Bronchial epithelial cell (primary cell): ENCODE results near the gene STOM. TPM values are rescaled to one million over a fixed set of nuclear protein-coding genes. Genes with fewer than 3 reads are reported as not detected.

ENCODE experiments used
- DNase-seq: peaks from one replicate; pipeline ENCODE4 v3.0.0-alpha.2; 2010; ENCODE audit warnings: low read depth
- FAIRE-seq: peaks from 2 replicates; lab custom pipeline; 2011; peaks lifted over from hg19 to GRCh38; lab: Jason Lieb, UNC
- H3K27me3 ChIP-seq: 2 replicates; pipeline ENCODE4 v1.5.1; 2011; ENCODE audit warnings: low read length; ENCODE audit not compliant: control insufficient read depth, insufficient read depth
- H3K36me3 ChIP-seq: 2 replicates; pipeline ENCODE4 v1.5.1; 2011; ENCODE audit warnings: low read length; ENCODE audit not compliant: control insufficient read depth, insufficient read depth
- H3K4me3 ChIP-seq: 2 replicates; pipeline ENCODE4 v1.5.1; 2011; ENCODE audit warnings: mild to moderate bottlenecking, low read depth, low read length, control low read depth
- total RNA-seq: library from RNA; depleted of rRNA; stranded (reverse); fragments of >200 nt; gene quantifications from 2 replicates; pipeline ENCODE4 v1.2.1, GENCODE V29; 2014
- TF ChIP-seq, protein P1 (sequence below): IDR thresholded peaks from 2 replicates; pipeline ENCODE4 v1.5.1; 2011; ENCODE audit warnings: mild to moderate bottlenecking, moderate library complexity, low read length, control low read depth, inconsistent platforms; ENCODE audit not compliant: insufficient read depth, severe bottlenecking

Gene STOM
- total RNA-seq, 1 donor from 2014 or later: 356 TPM

DNA sequence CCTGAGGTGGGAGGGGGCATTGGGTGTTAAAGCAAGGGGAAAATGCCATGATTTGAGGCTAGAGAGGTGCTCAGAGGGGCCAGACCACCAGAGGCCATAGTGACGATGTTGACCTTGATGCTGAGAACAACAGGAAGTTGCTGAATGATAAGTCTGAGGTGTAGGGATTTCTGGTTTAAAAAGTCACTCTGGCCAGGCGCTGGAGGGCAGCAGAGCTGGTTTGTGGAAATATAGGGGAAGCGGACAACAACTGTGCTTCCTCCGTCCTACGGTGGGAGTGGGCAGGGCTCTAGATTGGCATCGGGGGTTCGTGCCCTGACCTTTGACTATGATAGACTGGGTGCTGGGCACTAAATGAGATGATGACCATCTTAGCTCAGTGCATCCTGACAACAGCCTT lies 44.7 kb downstream of the STOM start:
- DNase-seq (no peak), FAIRE-seq (no peak)
- peaks cover 33% of the 10 kb centered on the region for H3K36me3 ChIP-seq
- TF ChIP-seq, protein P1, sequence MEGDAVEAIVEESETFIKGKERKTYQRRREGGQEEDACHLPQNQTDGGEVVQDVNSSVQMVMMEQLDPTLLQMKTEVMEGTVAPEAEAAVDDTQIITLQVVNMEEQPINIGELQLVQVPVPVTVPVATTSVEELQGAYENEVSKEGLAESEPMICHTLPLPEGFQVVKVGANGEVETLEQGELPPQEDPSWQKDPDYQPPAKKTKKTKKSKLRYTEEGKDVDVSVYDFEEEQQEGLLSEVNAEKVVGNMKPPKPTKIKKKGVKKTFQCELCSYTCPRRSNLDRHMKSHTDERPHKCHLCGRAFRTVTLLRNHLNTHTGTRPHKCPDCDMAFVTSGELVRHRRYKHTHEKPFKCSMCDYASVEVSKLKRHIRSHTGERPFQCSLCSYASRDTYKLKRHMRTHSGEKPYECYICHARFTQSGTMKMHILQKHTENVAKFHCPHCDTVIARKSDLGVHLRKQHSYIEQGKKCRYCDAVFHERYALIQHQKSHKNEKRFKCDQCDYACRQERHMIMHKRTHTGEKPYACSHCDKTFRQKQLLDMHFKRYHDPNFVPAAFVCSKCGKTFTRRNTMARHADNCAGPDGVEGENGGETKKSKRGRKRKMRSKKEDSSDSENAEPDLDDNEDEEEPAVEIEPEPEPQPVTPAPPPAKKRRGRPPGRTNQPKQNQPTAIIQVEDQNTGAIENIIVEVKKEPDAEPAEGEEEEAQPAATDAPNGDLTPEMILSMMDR: no peak
- H3K27me3 ChIP-seq: no peaks in the 10 kb centered on the region
- no peak overlapping the region for H3K4me3 ChIP-seq

DNA sequence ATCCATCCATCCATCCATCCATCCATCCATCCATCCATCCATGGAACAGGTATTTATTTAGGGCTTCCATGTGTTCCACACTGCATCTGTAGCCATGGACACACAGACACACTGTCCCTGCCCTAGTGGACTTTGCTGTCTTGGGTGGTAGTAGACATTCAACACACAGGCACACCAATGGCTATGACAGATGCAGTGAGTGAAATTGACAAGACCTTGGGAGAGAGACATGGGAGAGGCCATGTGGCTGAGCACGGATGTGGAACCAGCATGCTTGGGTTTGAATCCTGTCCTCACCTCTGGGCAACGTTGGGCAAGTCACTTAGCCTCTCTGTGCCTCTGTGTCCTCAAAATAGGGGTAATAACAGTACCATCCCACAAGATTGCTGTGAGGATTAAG lies 45.3 kb downstream of the STOM start:
- H3K36me3 ChIP-seq: peaks cover 33% of the 10 kb centered on the region
- TF ChIP-seq, protein P1: no peak
- H3K27me3 ChIP-seq: no peaks in the 10 kb centered on the region
- FAIRE-seq (no peak), DNase-seq (no peak)
- H3K4me3 ChIP-seq: no peak overlapping the region

DNA sequence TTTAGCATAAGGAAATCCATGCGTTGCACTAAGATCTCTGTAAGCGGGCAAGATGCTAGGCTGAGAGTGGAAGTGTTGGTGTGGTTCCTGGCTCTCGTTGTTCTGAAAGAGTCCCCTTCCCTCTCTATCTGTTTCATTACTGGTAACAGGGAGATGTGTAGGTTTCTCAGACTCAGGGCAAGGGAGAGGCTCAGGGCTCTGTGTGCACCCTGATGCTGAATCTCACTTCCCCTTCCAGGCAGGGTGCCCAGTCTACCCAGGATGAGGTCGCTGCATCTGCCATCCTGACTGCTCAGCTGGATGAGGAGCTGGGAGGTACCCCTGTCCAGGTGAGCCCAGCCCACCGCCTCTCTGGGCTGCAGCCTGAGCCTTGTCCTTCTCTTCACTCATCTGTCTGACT lies 45.7 kb downstream of the STOM start:
- DNase-seq (no peak), FAIRE-seq (no peak)
- TF ChIP-seq, protein P1: no peak
- H3K4me3 ChIP-seq: no peak overlapping the region
- H3K27me3 ChIP-seq: no peaks in the 10 kb centered on the region
- peaks cover 29% of the 10 kb centered on the region for H3K36me3 ChIP-seq

DNA sequence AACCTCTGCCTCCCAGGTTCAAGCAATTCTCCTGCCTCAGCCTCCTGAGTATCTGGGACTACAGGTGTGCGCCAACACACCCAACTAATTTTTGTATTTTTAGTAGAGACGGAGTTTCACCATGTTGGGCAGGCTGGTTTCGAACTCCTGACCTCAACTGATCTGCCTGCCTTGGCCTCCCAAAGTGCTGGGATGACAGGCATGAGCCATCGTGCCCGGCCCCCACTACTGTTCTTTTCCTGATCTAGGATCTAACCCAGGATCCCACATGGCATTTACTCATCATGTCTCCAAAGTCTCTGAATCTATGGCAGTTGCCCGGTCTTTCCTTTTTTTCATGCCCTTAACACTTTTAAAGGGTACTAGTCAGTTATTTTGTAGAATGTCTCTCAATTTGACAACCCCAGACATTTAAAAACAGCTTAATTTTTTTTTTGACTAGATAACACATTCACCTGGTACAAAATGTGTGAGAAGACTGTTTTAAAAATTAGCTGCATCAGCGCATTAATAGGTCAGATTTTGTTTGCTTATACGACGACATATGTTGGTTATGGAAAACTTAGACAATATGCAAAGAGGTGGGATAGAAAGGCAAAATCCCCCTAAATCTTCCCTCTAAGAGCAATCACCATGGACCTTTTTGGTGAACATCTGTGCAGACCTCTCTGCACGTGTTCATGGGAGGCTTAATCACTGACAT lies 46.5 kb downstream of the STOM start:
- DNase-seq (no peak), FAIRE-seq (no peak)
- Histone ChIP-seq H3K36me3 (peaks cover 25% of the 10 kb centered on the region), H3K4me3 (no peak overlapping the region), H3K27me3 (no peaks in the 10 kb centered on the region)
- TF ChIP-seq, protein P1: no peak

DNA sequence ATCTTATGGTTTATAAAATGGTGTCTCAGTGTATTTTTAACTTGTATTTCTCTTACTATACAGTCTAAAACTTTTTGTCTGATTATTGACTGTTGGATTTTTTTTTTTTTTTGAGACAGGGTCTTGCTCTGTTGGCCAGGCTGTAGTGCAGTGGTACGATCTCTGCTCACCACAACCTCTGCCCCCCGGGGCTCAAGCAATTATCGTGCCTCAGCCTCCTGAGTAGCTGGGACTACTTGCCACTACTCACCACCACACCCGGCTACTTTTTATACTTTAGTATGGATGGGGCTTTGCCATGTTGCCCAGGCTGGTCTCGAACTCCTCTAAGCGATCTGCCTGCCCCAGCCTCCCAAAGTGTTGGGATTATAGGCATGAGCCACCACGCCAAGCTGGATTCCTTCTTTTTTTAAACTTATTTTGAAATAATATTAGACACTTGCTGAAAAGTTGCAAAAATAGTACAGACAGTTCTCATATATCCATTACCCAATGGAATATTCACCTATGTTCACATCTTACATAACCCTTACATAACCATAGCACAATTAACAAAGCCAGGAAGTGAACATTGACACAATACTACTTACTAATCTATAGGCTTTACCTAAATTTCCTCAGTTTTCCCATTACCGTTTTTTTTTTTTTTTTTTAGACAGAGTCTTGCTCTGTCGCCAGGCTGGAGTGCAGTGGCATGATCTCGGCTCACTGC lies 47.2 kb downstream of the STOM start:
- H3K4me3 ChIP-seq: no peak overlapping the region
- H3K36me3 ChIP-seq: peaks cover 25% of the 10 kb centered on the region
- DNase-seq: no peak
- no peak for FAIRE-seq
- no peaks in the 10 kb centered on the region for H3K27me3 ChIP-seq
- TF ChIP-seq, protein P1: no peak
